GM12878 (cell line): ENCODE measurements around the gene SLC9A7. TPM values are rescaled to one million over a fixed set of nuclear protein-coding genes. Genes with fewer than 3 reads are reported as not detected.
A peak's percentile ranks its signal among the peaks of the same experiment; 100 is the strongest.

ENCODE experiments used
- ATAC-seq: fragments of 200-7000 bp; cut with Tn5 transposase; 3 replicates; pipeline ENCODE4 v1.9.1; 2020; ENCODE audit warnings: mild to moderate bottlenecking, moderate library complexity
- BruUV-seq: library from RNA; stranded (reverse); fragments of 400-500 nt; replicated peaks from 2 replicates; lab custom pipeline; 2021; lab: Mats Ljungman, UMichigan
- CTCF ChIA-PET: fragments of 300-600 bp; sonication (Branson Sonifier 250); formaldehyde crosslinking; extraction: SDS; loops from one replicate; lab custom pipeline; 2021; ENCODE audit warnings: inconsistent platforms; lab: Yijun Ruan, JAX
- POLR2A ChIA-PET: fragments of 350-600 bp; formaldehyde crosslinking; extraction: SDS; loops from one replicate; lab custom pipeline; 2021; ENCODE audit warnings: inconsistent platforms; lab: Charles Lee
- RAD21 ChIA-PET: fragments of 300-600 bp; sonication (Branson Sonifier 250); formaldehyde crosslinking; loops from one replicate; lab custom pipeline; 2023; ENCODE audit warnings: antibody characterized with exemption; ENCODE audit not compliant: unreplicated experiment; lab: Charles Lee
- SMC1A ChIA-PET: fragments of 300-600 bp; sonication (Branson Sonifier 250); formaldehyde crosslinking; loops from one replicate; lab custom pipeline; 2023; ENCODE audit not compliant: unreplicated experiment, uncharacterized antibody; lab: Charles Lee
- DNase-seq: peaks from one replicate; pipeline ENCODE4 v3.0.0-alpha.2; 2011; ENCODE audit warnings: low read depth, low spot score
- FAIRE-seq: peaks from 3 replicates; lab custom pipeline; 2011; peaks lifted over from hg19 to GRCh38; lab: Jason Lieb, UNC
- H2AFZ ChIP-seq: 2 replicates; pipeline ENCODE4 v1.6.0; 2011; ENCODE audit warnings: low read depth, low read length, control low read depth; ENCODE audit not compliant: control insufficient read depth
- H3K27ac ChIP-seq: 2 replicates; pipeline ENCODE4 v1.5.1; 2011; ENCODE audit warnings: control low read depth; ENCODE audit not compliant: control insufficient read depth, insufficient read depth
- H3K27me3 ChIP-seq, 2 experiments: replicated peaks in 1 of 2; 2 replicates each; pipeline versions ENCODE4 v1.6.0 to v1.6.1; 2011; ENCODE audit warnings: low read length in 1 of 2; ENCODE audit not compliant: control insufficient read depth in 2 of 2, insufficient read depth in 2 of 2
- H3K36me3 ChIP-seq, 2 experiments: 2 replicates each; pipeline ENCODE4 v1.5.1; 2011; ENCODE audit warnings: low read length in 1 of 2; ENCODE audit not compliant: control insufficient read depth in 2 of 2, insufficient read depth in 2 of 2
- H3K4me1 ChIP-seq: 2 replicates; pipeline ENCODE4 v1.6.1; 2011; ENCODE audit warnings: mild to moderate bottlenecking, low read length, moderate library complexity, mixed read lengths; ENCODE audit not compliant: control insufficient read depth, insufficient read depth
- H3K4me2 ChIP-seq: 2 replicates; pipeline ENCODE4 v1.6.0; 2011; ENCODE audit warnings: control low read depth; ENCODE audit not compliant: control insufficient read depth, insufficient read depth
- H3K4me3 ChIP-seq: fragments of 200-600 bp; sonication (generic); 2 replicates; pipeline ENCODE4 v1.5.1; 2016
- H3K79me2 ChIP-seq: 2 replicates; pipeline ENCODE4 v1.6.0; 2011; ENCODE audit warnings: low read length; ENCODE audit not compliant: control insufficient read depth, insufficient read depth
- H3K9ac ChIP-seq: 2 replicates; pipeline ENCODE4 v1.8.0; 2011; ENCODE audit warnings: low read length, control low read depth, mixed read lengths; ENCODE audit not compliant: control insufficient read depth, insufficient read depth
- H3K9me3 ChIP-seq: replicated peaks from 3 replicates; pipeline ENCODE4 v1.5.1; 2011; ENCODE audit warnings: mild to moderate bottlenecking, low read length; ENCODE audit not compliant: control insufficient read depth, insufficient read depth
- H4K20me1 ChIP-seq: 2 replicates; pipeline ENCODE4 v1.6.0; 2011; ENCODE audit not compliant: control insufficient read depth, insufficient read depth
- ETV6 ChIP-seq, 2 experiments: fragments of 450-650 bp in 1 of 2; IDR thresholded peaks in 1 of 2; conservative IDR thresholded peaks in 1 of 2; 2 replicates each; pipeline ENCODE4 v1.6.1; 2014; ENCODE audit warnings: antibody characterized with exemption in 1 of 2, borderline replicate concordance in 1 of 2, low read depth in 1 of 2, mild to moderate bottlenecking in 1 of 2, moderate library complexity in 1 of 2
- MXI1 ChIP-seq: fragments of 150-350 bp; IDR thresholded peaks from 2 replicates; pipeline ENCODE4 v1.6.1; 2011; ENCODE audit warnings: low read depth, mild to moderate bottlenecking, inconsistent platforms, low read length, improper control_type of control experiment
- RAD51 ChIP-seq: fragments of 450-650 bp; IDR thresholded peaks from 2 replicates; pipeline ENCODE4 v1.6.1; 2016; ENCODE audit warnings: moderate library complexity, mild to moderate bottlenecking, inconsistent platforms
- TAF1 ChIP-seq: IDR thresholded peaks from 2 replicates; pipeline ENCODE4 v1.6.1; 2011; ENCODE audit warnings: mild to moderate bottlenecking, low read depth, low read length, borderline replicate concordance
- ZNF24 ChIP-seq: fragments of 450-650 bp; IDR thresholded peaks from 2 replicates; pipeline ENCODE4 v1.6.1; 2017; ENCODE audit warnings: antibody characterized with exemption, mild to moderate bottlenecking
- WGBS: methylation state at CpG from one replicate; pipeline ENCODE4 v1.1.6; 2016; ENCODE audit warnings: low lambda C conversion rate; ENCODE audit not compliant: insufficient replicate concordance, insufficient coverage; ENCODE audit errors: missing lambda C conversion rate; 5-methylcytosine and 5-hydroxymethylcytosine counted together
- in situ Hi-C: fragments of 300-500 bp; cut with MboI; formaldehyde crosslinking; loops from 9 replicates; pipeline ENCODE4 v1.14.3; 2018; ENCODE audit warnings: mixed read lengths
- intact Hi-C: fragments of 100-400 bp; cut with micrococcal nuclease; formaldehyde crosslinking; loops from one replicate; pipeline ENCODE4 v1.14.2; 2022; ENCODE audit not compliant: unreplicated experiment
- polyA plus RNA-seq, 11 experiments: library from polyadenylated mRNA; depleted of rRNA in 4 of 11; unstranded in 6 of 11; stranded (reverse) in 5 of 11; fragments of >200 nt; fragmentation: Nextera tagmentation in 4 of 11; fragmentation: Illumina TruSeq in 1 of 11; extraction: Ambion mirVana in 4 of 11; extraction: Trizol in 1 of 11; gene quantifications; 1 replicate in 1 of 11; 2 replicates in 10 of 11; pipeline versions ENCODE4 v1.2.1 to v1.2.3, GENCODE V29; 2011 to 2016; ENCODE audit warnings: inconsistent platforms in 2 of 11, missing spikeins in 2 of 11, low read depth in 1 of 11
- total RNA-seq, 4 experiments: library from RNA; depleted of rRNA in 3 of 4; stranded (reverse); fragments of >200 nt in 3 of 4; fragmentation: Illumina TruSeq in 1 of 4; extraction: Trizol in 1 of 4; gene quantifications; 2 replicates each; pipeline versions ENCODE4 v1.2.1 to v1.2.3, GENCODE V29; 2013 to 2021

Gene SLC9A7
- total and polyA plus RNA-seq, 10 of the 15 experiments (the other 5 are each of a cell fraction or from before 2014, with no cell fraction given) = 5.0 to 62.8 (median 30.5) TPM

GRCh38 chrX:46687619-46688018, 71.3 kb downstream of the SLC9A7 start:
- no TSS peak for BruUV-seq
- H4K20me1 ChIP-seq = no peaks in the 10 kb centered on the region
- H3K9ac ChIP-seq = no peak overlapping the region
- intact Hi-C loops (loop anchor here (2.0 to 5.0 kb wide), 3 partner anchors 25 to 130 kb away; no protein-coding TSS in a partner anchor), in situ Hi-C loops (no loop called here)
- H2AFZ ChIP-seq = no peak overlapping the region
- no peak for ATAC-seq
- no peak for TF ChIP-seq MXI1
- no peak for TF ChIP-seq RAD51
- TF ChIP-seq ETV6 (conservative IDR thresholded peaks at IDR 0.05 in 1 of 2, IDR thresholded peaks at IDR 0.05 in 1 of 2; ENCODE audit: borderline replicate concordance in 1 of 2, low read depth in 1 of 2) = no peak
- peak; percentile 65; the same call in 1 of the 2 replicates for TF ChIP-seq ZNF24
- TF ChIP-seq TAF1 = no peak
- no peaks in the 10 kb centered on the region for H3K27me3 ChIP-seq
- DNase-seq = no peak
- RAD21 ChIA-PET = interaction anchor here (0.7 to 2.3 kb wide), 6 partner anchors 28 to 133 kb away, joined by 3 to 11 read pairs (median 5); no protein-coding TSS in a partner anchor
- peaks cover 26% of the 10 kb centered on the region for H3K4me1 ChIP-seq
- H3K4me2 ChIP-seq = no peak overlapping the region
- CTCF ChIA-PET = interaction anchor here (0.7 to 5.2 kb wide), 16 partner anchors 9 to 133 kb away, joined by 3 to 32 read pairs (median 11); no protein-coding TSS in a partner anchor
- H3K4me3 ChIP-seq = no peak overlapping the region
- H3K79me2 ChIP-seq = peaks cover 46% of the 10 kb centered on the region
- SMC1A ChIA-PET = interaction anchor here (0.6 to 2.7 kb wide), 10 partner anchors 12 to 279 kb away, joined by 3 to 14 read pairs (median 4); no protein-coding TSS in a partner anchor
- no peak overlapping the region for H3K27ac ChIP-seq
- peaks cover 0 to 1% of the 10 kb centered on the region in 2 experiments; a peak in 2 of 4 replicates for H3K36me3 ChIP-seq
- H3K9me3 ChIP-seq = no peaks in the 10 kb centered on the region
- WGBS = 29% methylated on average over 2 of the region's 2 CpGs
- POLR2A ChIA-PET = interaction anchor here (1.2 kb wide), 1 partner anchor 18 kb away, joined by 3 read pairs; no protein-coding TSS in a partner anchor
- FAIRE-seq = no peak
